B cell (primary cell): ENCODE results near the gene NUP214. TPM values are rescaled to one million over a fixed set of nuclear protein-coding genes. Genes with fewer than 3 reads are reported as not detected.
A peak's percentile ranks its signal among the peaks of the same experiment; 100 is the strongest.

Experiments used
- ATAC-seq: fragments of 200-7000 bp; cut with Tn5 transposase; one replicate; pipeline ENCODE4 v1.10.0; 2021; ENCODE audit warnings: low read depth, mild to moderate bottlenecking, moderate number of reproducible peaks, moderate library complexity
- CTCF ChIA-PET: fragments of 350-600 bp; sonication (Branson Sonifier 250); formaldehyde crosslinking; loops from one replicate; lab custom pipeline; 2021; ENCODE audit warnings: antibody characterized with exemption, inconsistent platforms; lab: Charles Lee
- POLR2A ChIA-PET: fragments of 350-600 bp; sonication (Branson Sonifier 250); formaldehyde crosslinking; loops from one replicate; lab custom pipeline; 2021; ENCODE audit warnings: antibody characterized with exemption; lab: Charles Lee
- DNase-seq: peaks from one replicate; pipeline ENCODE4 v3.0.0; 2013
- H2AFZ ChIP-seq: 2 replicates; pipeline ENCODE4 v1.6.1; 2012; ENCODE audit warnings: mild to moderate bottlenecking, low read depth, low read length; ENCODE audit not compliant: insufficient read depth, poor library complexity, severe bottlenecking
- H3K27ac ChIP-seq, 2 donors: 1 replicate in 1 of 2; 2 replicates in 1 of 2; pipeline ENCODE4 v1.5.1; 2012 to 2013; ENCODE audit warnings: low read length in 2 of 2, mild to moderate bottlenecking in 2 of 2, moderate library complexity in 1 of 2
- H3K27me3 ChIP-seq, 4 experiments: fragments of 200-600 bp in 1 of 4; sonication (generic) in 1 of 4; replicated peaks in 1 of 4; 1 replicate in 2 of 4; 2 replicates in 2 of 4; pipeline versions ENCODE4 v1.6.1 to v1.7.0; 2013 to 2016; ENCODE audit warnings: low read length in 3 of 4, mild to moderate bottlenecking in 2 of 4, mixed read lengths in 1 of 4, moderate library complexity in 1 of 4; ENCODE audit not compliant: insufficient read depth in 4 of 4, control insufficient read depth in 3 of 4; ENCODE audit errors: control extremely low read depth in 1 of 4
- H3K36me3 ChIP-seq, 2 experiments: replicated peaks in 1 of 2; 1 replicate in 1 of 2; 2 replicates in 1 of 2; pipeline versions ENCODE4 v1.6.1 to v1.7.1; 2013; ENCODE audit warnings: low read length in 1 of 2; ENCODE audit not compliant: insufficient read depth in 2 of 2, control insufficient read depth in 1 of 2; ENCODE audit errors: control extremely low read depth in 1 of 2, extremely low read depth in 1 of 2
- H3K4me1 ChIP-seq, 2 donors: fragments of 200-600 bp in 1 of 2; sonication (generic) in 1 of 2; 1 replicate in 1 of 2; 2 replicates in 1 of 2; pipeline versions ENCODE4 v1.5.1 to v1.6.1; 2013 to 2017; ENCODE audit warnings: low read length in 2 of 2; ENCODE audit not compliant: control insufficient read depth in 2 of 2, insufficient read depth in 2 of 2
- H3K4me2 ChIP-seq: replicated peaks from 2 replicates; pipeline ENCODE3; 2012; ENCODE audit warnings: mild to moderate bottlenecking, low read depth, low read length; ENCODE audit not compliant: poor library complexity, severe bottlenecking
- H3K4me3 ChIP-seq, 5 experiments: fragments of 200-600 bp in 1 of 5; sonication (generic) in 1 of 5; 1 replicate in 3 of 5; 2 replicates in 2 of 5; pipeline versions ENCODE4 v1.5.1 to v1.7.0; 2011 to 2016; ENCODE audit warnings: low read length in 4 of 5, mild to moderate bottlenecking in 4 of 5, low read depth in 2 of 5, control low read depth in 1 of 5, moderate library complexity in 1 of 5; ENCODE audit not compliant: insufficient read depth in 1 of 5; ENCODE audit errors: control extremely low read depth in 1 of 5, extremely low read depth in 1 of 5
- H3K79me2 ChIP-seq: fragments of 200-600 bp; sonication (generic); one replicate; pipeline ENCODE4 v1.6.0; 2016; ENCODE audit warnings: low read length; ENCODE audit not compliant: control insufficient read depth, insufficient read depth
- H3K9ac ChIP-seq: fragments of 200-600 bp; sonication (generic); 2 replicates; pipeline ENCODE4 v1.6.1; 2017; ENCODE audit warnings: mild to moderate bottlenecking, low read length, moderate library complexity
- H3K9me3 ChIP-seq, 3 donors: one replicate each; pipeline versions ENCODE4 v1.6.1 to v1.7.1; 2013; ENCODE audit warnings: low read length in 2 of 3; ENCODE audit not compliant: control insufficient read depth in 2 of 3, insufficient read depth in 1 of 3; ENCODE audit errors: control extremely low read depth in 1 of 3
- H4K20me1 ChIP-seq: 2 replicates; pipeline ENCODE4 v1.6.0; 2012; ENCODE audit warnings: mild to moderate bottlenecking, low read length; ENCODE audit not compliant: insufficient read depth, control insufficient read depth, poor library complexity, severe bottlenecking
- H3K27ac Mint-ChIP-seq: one replicate; pipeline ENCODE4 v1.8.0; 2021; ENCODE audit warnings: mixed read lengths
- H3K27me3 Mint-ChIP-seq: one replicate; pipeline ENCODE4 v1.8.0; 2021; ENCODE audit warnings: mixed read lengths
- H3K4me1 Mint-ChIP-seq: one replicate; pipeline ENCODE4 v1.8.0; 2021; ENCODE audit warnings: mixed read lengths
- H3K4me3 Mint-ChIP-seq: one replicate; pipeline ENCODE4 v1.8.0; 2021; ENCODE audit warnings: mixed read lengths
- H3K9me3 Mint-ChIP-seq: one replicate; pipeline ENCODE4 v1.8.0; 2022; ENCODE audit warnings: mixed read lengths; ENCODE audit not compliant: insufficient read depth
- CTCF ChIP-seq: fragments of 200-600 bp; IDR thresholded peaks from one replicate; pipeline ENCODE4 v1.8.0; 2022; ENCODE audit warnings: antibody characterized with exemption, mild to moderate bottlenecking
- EZH2 ChIP-seq: IDR thresholded peaks from 2 replicates; pipeline ENCODE4 v1.6.1; 2012; ENCODE audit warnings: borderline replicate concordance, low read depth, mild to moderate bottlenecking, moderate library complexity, low read length; ENCODE audit not compliant: insufficient read depth, poor library complexity, severe bottlenecking
- WGBS: methylation state at CpG from one replicate; pipeline ENCODE4 v1.1.5; 2013; ENCODE audit warnings: missing lambda C conversion rate; ENCODE audit not compliant: insufficient coverage; 5-methylcytosine and 5-hydroxymethylcytosine counted together
- intact Hi-C: fragments of 100-400 bp; cut with micrococcal nuclease; formaldehyde crosslinking; loops from one replicate; pipeline ENCODE4 v1.10.0; 2022
- polyA plus RNA-seq: library from polyadenylated mRNA; depleted of rRNA; stranded (reverse); fragments of >200 nt; gene quantifications from 2 replicates; pipeline ENCODE4 v1.2.3, GENCODE V29; 2012
- total RNA-seq, 2 donors: library from RNA; stranded (reverse); fragments of 120-200 nt in 1 of 2; gene quantifications; 1 replicate in 1 of 2; 2 replicates in 1 of 2; pipeline versions ENCODE4 v1.2.3 to v1.2.4, GENCODE V29; 2013 to 2022

The NUP214 gene
- total and polyA plus RNA-seq, 2 donors (not counting 1 experiment from before 2014, with no cell fraction given), result 19.0 to 94.6 TPM

- Histone ChIP-seq H3K79me2 (no peaks in the 10 kb centered on the region), H3K4me1 (peaks cover 19 to 27% of the 10 kb centered on the region in 2 donors), H3K27me3 (no peaks in the 10 kb centered on the region), H3K4me2 (peak overlapping the region; percentile 86), H3K9ac (peak overlapping the region; percentile 61), H4K20me1 (no peaks in the 10 kb centered on the region), H3K27ac (peak overlapping the region; percentile 63 to 69), H3K36me3 (peaks cover 0 to 11% of the 10 kb centered on the region in 2 experiments), H2AFZ (peak overlapping the region; percentile 97), H3K9me3 (no peaks in the 10 kb centered on the region), H3K4me3 (peak overlapping the region; percentile 27 to 65 (median 46))
- POLR2A ChIA-PET, result interaction anchor here (0.6 to 3.2 kb wide), 8 partner anchors 15 to 113 kb away, joined by 3 to 16 read pairs (median 8); partner anchors contain the start of genes FAM78A and NUP214
- DNase-seq (peak; percentile 46), ATAC-seq (peak; percentile 31)
- WGBS, result 13% methylated on average over 20 of the region's 23 CpGs
- Mint-ChIP-seq H3K4me1 (peaks cover 20% of the 10 kb centered on the region), H3K4me3 (peak overlapping the region; percentile 92), H3K27me3 (no peaks in the 10 kb centered on the region), H3K9me3 (peaks cover 3% of the 10 kb centered on the region), H3K27ac (peak overlapping the region; percentile 97)
- TF ChIP-seq CTCF, result no peak
- TF ChIP-seq EZH2, result no peak
- intact Hi-C loops, result loop anchor here (1.0 kb wide), 2 partner anchors 18 to 40 kb away; no protein-coding TSS in a partner anchor
- CTCF ChIA-PET, result interaction anchor here (0.9 to 1.9 kb wide), 9 partner anchors 9 to 98 kb away, joined by 3 to 6 read pairs (median 4); no protein-coding TSS in a partner anchor
These were observed 113.1 kb downstream of the NUP214 start for GRCh38 chr9:131238402-131239021.
